Prostate gland (tissue), 2 donors: Measurements from ENCODE around the gene TRAK1. TPM values are rescaled to one million over a fixed set of nuclear protein-coding genes. Genes with fewer than 3 reads are reported as not detected.

Experiments
- DNase-seq: peaks from one replicate; pipeline ENCODE4 v3.0.0-alpha.2; 2019; ENCODE audit warnings: low spot score
- H3K27ac ChIP-seq, 2 donors: fragments of 200-600 bp; sonication (generic); 2 replicates each; pipeline ENCODE4 v1.5.1; 2017 to 2019
- H3K27me3 ChIP-seq: fragments of 200-600 bp; sonication (generic); replicated peaks from 2 replicates; pipeline ENCODE4 v1.5.1; 2019; ENCODE audit not compliant: insufficient read depth
- H3K36me3 ChIP-seq, 2 donors: fragments of 200-600 bp; sonication (generic); 1 replicate in 1 of 2; 2 replicates in 1 of 2; pipeline versions ENCODE4 v1.5.1 to v1.8.1; 2017 to 2019
- H3K4me1 ChIP-seq: fragments of 200-600 bp; sonication (generic); replicated peaks from 2 replicates; pipeline ENCODE4 v1.5.1; 2019
- H3K4me3 ChIP-seq, 2 donors: fragments of 200-600 bp; sonication (generic); 2 replicates each; pipeline ENCODE4 v1.5.1; 2017 to 2019
- H3K9me3 ChIP-seq: fragments of 200-600 bp; sonication (generic); 2 replicates; pipeline ENCODE4 v1.5.1; 2017
- POLR2A ChIP-seq: fragments of 450-650 bp; IDR thresholded peaks from one replicate; pipeline ENCODE4 v1.6.1; 2016; ENCODE audit warnings: antibody characterized with exemption, mild to moderate bottlenecking
- POLR2AphosphoS5 ChIP-seq: sonication (generic); formaldehyde crosslinking; IDR thresholded peaks from one replicate; pipeline ENCODE4 v1.6.1; 2017; ENCODE audit warnings: antibody characterized with exemption
- WGBS: methylation state at CpG from one replicate; pipeline ENCODE4 v1.1.5; 2018; 5-methylcytosine and 5-hydroxymethylcytosine counted together
- intact Hi-C: fragments of 100-400 bp; cut with DNase I; formaldehyde crosslinking; loops from one replicate; pipeline ENCODE4 v1.14.2; 2022
- total RNA-seq, 2 donors: library from RNA; depleted of rRNA; stranded (reverse); fragments of >200 nt; gene quantifications; one replicate each; pipeline ENCODE4 v1.1.0, GENCODE V29; 2016
- TF ChIP-seq, protein P1 (sequence below), 4 experiments: fragments of 200-600 bp in 2 of 4; fragments of 450-650 bp in 2 of 4; sonication (generic) in 2 of 4; IDR thresholded peaks; 1 replicate in 3 of 4; 2 replicates in 1 of 4; pipeline ENCODE4 v1.5.1; 2016 to 2019; ENCODE audit warnings: antibody characterized with exemption in 4 of 4, mild to moderate bottlenecking in 2 of 4, moderate library complexity in 2 of 4

TRAK1 gene
- total RNA-seq, 2 donors from 2014 or later, result 35.6 to 80.3 TPM

DNA sequence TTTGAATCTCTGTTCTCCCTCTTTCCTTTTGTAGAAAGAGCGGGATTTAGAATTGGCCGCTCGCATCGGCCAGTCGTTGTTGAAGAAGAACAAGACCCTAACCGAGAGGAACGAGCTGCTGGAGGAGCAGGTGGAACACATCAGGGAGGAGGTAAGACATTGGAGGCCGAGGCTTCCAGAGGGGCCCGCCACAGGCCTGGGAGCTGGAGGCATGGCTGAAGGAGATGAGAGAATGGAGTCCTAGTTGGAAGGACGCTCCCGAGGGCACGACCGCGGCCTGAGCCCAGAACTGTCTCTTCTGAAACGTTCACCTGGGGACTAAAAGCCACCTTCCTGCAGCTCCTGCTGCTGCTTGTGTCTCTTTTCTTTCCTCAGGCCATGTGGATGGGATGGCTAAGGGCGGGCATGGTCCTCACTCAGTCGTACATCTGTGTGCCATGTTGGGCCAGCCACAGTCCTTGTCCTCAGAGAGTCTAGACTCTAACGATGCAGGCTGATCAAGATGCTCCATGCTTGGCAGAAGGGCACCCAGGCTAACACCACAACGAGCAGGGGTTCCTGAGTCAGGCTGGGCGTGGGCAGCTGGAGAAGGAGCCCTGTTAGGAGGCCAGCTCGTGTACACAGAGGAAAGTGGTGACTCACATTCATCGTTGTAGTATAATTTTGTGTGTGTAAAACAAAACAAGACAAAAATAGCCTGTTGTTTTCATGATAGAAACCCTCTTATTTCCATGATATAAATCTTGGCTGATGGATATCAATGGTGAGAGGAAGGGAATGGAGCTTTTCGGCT is 93.7 kb downstream of the TRAK1 start:
- intact Hi-C loops, result no loop called here
- H3K27ac ChIP-seq, result no peak overlapping the region
- no peak for DNase-seq
- no peaks in the 10 kb centered on the region for H3K4me1 ChIP-seq
- no peaks in the 10 kb centered on the region for H3K36me3 ChIP-seq
- H3K4me3 ChIP-seq, result no peak overlapping the region
- WGBS, result 81% methylated on average over 23 of the region's 23 CpGs
- TF ChIP-seq, protein P1, sequence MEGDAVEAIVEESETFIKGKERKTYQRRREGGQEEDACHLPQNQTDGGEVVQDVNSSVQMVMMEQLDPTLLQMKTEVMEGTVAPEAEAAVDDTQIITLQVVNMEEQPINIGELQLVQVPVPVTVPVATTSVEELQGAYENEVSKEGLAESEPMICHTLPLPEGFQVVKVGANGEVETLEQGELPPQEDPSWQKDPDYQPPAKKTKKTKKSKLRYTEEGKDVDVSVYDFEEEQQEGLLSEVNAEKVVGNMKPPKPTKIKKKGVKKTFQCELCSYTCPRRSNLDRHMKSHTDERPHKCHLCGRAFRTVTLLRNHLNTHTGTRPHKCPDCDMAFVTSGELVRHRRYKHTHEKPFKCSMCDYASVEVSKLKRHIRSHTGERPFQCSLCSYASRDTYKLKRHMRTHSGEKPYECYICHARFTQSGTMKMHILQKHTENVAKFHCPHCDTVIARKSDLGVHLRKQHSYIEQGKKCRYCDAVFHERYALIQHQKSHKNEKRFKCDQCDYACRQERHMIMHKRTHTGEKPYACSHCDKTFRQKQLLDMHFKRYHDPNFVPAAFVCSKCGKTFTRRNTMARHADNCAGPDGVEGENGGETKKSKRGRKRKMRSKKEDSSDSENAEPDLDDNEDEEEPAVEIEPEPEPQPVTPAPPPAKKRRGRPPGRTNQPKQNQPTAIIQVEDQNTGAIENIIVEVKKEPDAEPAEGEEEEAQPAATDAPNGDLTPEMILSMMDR (IDR thresholded peaks at IDR 0.05), result no peak
- TF ChIP-seq POLR2AphosphoS5 (no peak), POLR2A (no peak)
- H3K27me3 ChIP-seq, result no peaks in the 10 kb centered on the region
- H3K9me3 ChIP-seq, result no peaks in the 10 kb centered on the region

DNA sequence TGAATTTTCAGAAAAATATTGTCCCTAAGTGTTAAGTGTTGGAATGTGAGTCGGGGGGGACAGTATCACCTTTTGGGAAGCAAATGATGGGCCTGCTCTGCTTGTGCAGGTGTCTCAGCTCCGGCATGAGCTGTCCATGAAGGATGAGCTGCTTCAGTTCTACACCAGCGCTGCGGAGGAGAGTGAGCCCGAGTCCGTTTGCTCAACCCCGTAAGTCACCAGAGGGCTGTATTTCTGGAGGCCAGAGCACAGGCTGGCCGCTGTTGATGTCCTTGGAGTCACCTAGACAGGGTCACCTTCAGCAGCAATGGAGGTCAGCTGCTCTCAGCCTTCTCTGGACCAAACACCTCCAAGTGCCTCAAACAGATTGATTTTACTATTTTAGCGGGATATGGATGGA is 96.8 kb downstream of the TRAK1 start:
- intact Hi-C loops, result no loop called here

DNA sequence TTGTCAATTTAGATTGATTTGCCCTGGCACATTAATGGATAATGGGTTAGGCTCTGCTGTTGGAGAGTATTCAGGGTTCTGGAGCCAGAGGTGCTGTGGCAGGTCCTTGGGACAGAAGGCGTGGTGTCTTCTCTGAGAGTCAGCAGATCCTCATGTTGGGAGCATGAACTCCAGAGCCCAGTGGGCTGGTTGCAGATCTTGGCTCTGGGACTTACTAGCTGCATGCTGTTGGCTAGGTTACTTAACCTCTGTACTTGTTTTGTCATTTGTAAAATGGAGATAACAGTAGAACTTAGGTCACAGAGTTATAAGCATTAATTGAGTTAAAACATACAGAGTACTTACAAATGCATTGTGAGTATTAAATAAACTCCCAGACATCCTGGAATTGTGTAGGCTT is 97.2 kb downstream of the TRAK1 start:
- H3K9me3 ChIP-seq, result no peaks in the 10 kb centered on the region
- TF ChIP-seq POLR2A (no peak), POLR2AphosphoS5 (no peak)
- TF ChIP-seq, protein P1 (IDR thresholded peaks at IDR 0.05), result no peak
- H3K27me3 ChIP-seq, result no peaks in the 10 kb centered on the region
- no peak overlapping the region for H3K4me3 ChIP-seq
- H3K36me3 ChIP-seq, result no peaks in the 10 kb centered on the region
- no peaks in the 10 kb centered on the region for H3K4me1 ChIP-seq
- DNase-seq, result no peak
- 93% methylated on average over 1 of the region's 1 CpG for WGBS
- no peak overlapping the region for H3K27ac ChIP-seq
- intact Hi-C loops, result no loop called here

More for the DNA sequence above, 96.8 kb downstream of the TRAK1 start:
- no peak for DNase-seq
- Histone ChIP-seq H3K27me3 (no peaks in the 10 kb centered on the region), H3K27ac (no peak overlapping the region), H3K36me3 (no peaks in the 10 kb centered on the region), H3K4me3 (no peak overlapping the region), H3K4me1 (no peaks in the 10 kb centered on the region), H3K9me3 (no peaks in the 10 kb centered on the region)
- TF ChIP-seq POLR2A (no peak), POLR2AphosphoS5 (no peak)
- 95% methylated on average over 9 of the region's 9 CpGs for WGBS

DNA sequence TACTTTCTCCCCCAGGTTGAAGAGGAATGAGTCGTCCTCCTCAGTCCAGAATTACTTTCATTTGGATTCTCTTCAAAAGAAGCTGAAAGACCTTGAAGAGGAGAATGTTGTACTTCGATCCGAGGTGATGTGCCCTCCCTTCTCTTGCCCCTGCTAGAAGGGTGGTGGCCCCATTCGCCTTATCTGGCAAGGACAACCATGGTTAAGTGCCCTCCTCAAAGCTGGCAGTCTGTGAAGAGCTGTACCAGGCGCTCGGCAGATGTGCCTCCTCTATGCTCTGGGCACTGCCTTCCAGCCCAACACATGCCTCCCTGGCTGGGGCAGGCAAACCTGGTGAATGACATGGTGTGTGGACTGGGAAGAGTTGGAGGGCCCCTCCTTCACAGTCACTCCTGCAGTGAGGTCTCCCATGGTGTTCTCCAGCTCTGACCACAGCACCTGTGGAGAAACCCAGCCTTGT is 97.9 kb downstream of the TRAK1 start:
- H3K4me1 ChIP-seq, result no peaks in the 10 kb centered on the region
- H3K36me3 ChIP-seq, result no peaks in the 10 kb centered on the region
- no peaks in the 10 kb centered on the region for H3K27me3 ChIP-seq
- no peaks in the 10 kb centered on the region for H3K9me3 ChIP-seq
- 88% methylated on average over 6 of the region's 6 CpGs for WGBS
- no peak overlapping the region for H3K27ac ChIP-seq
- H3K4me3 ChIP-seq, result no peak overlapping the region
- intact Hi-C loops, result no loop called here
- DNase-seq, result no peak
- TF ChIP-seq, protein P1 (IDR thresholded peaks at IDR 0.05), result no peak
- TF ChIP-seq POLR2AphosphoS5, result no peak
- no peak for TF ChIP-seq POLR2A

DNA sequence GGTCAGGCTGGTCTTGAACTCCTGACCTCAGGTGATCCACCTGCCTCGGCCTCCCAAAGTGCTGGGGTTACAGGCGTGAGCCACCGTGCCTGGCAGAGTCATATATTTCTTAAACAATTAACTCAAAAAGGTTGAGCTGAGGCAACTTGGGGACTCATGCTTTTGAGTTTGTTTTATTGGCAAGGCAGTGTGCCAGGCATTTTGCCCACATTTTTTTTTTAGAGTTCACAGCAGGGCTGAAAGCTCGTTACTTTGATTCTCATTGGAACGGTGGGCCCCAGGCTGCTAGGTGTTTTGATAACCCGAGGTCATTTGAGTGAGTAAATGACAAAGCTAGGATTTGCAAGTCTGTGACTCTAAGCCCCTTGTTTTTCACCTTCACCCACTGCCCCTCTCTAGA is 98.6 kb downstream of the TRAK1 start:
- no peak for TF ChIP-seq POLR2A
- TF ChIP-seq, protein P1 (IDR thresholded peaks at IDR 0.05), result no peak
- TF ChIP-seq POLR2AphosphoS5, result no peak
- Histone ChIP-seq H3K4me1 (no peaks in the 10 kb centered on the region), H3K36me3 (no peaks in the 10 kb centered on the region), H3K27ac (no peak overlapping the region), H3K9me3 (no peaks in the 10 kb centered on the region), H3K4me3 (no peak overlapping the region), H3K27me3 (no peaks in the 10 kb centered on the region)
- DNase-seq, result no peak
- WGBS, result 24% methylated on average over 6 of the region's 6 CpGs
- intact Hi-C loops, result loop anchor here (2.0 to 5.0 kb wide), 3 partner anchors 73 to 297 kb away; no protein-coding TSS in a partner anchor
